Islet of Langerhans (tissue), 1 donor: Measurements from ENCODE around the gene SLC6A4.
"Not testable (repeated sequence)": the region's sequence is repeated elsewhere in the genome, so short reads cannot be mapped to it uniquely, and the experiment has no call there.

Experiments
- FAIRE-seq: peaks from one replicate; lab custom pipeline; 2011; peaks lifted over from hg19 to GRCh38; lab: Jason Lieb, UNC

Gene SLC6A4

GRCh38 chr17:30238387-30239088 is 3.0 kb upstream of the SLC6A4 start:
- FAIRE-seq: no peak

- no peak for FAIRE-seq
Observed at GRCh38 chr17:30238003-30238344, 2.5 kb upstream of the SLC6A4 start.

- FAIRE-seq: no peak
Observed at GRCh38 chr17:30237296-30238002, 2.0 kb upstream of the SLC6A4 start.

- FAIRE-seq: no peak
Observed at GRCh38 chr17:30236766-30237165, 1.3 kb upstream of the SLC6A4 start.

- no peak for FAIRE-seq
Observed at GRCh38 chr17:30236297-30236624, 764 bp upstream of the SLC6A4 start.

- peak; percentile 5 for FAIRE-seq
Observed at GRCh38 chr17:30234964-30235363, 533 bp downstream of the SLC6A4 start.

GRCh38 chr17:30234296-30234695 is 1.2 kb downstream of the SLC6A4 start:
- FAIRE-seq: no peak

- no peak for FAIRE-seq
Observed at GRCh38 chr17:30232824-30233427, 2.6 kb downstream of the SLC6A4 start.

GRCh38 chr17:30232015-30232823 is 3.3 kb downstream of the SLC6A4 start:
- FAIRE-seq: peak; percentile 91

GRCh38 chr17:30230596-30231125 is 4.8 kb downstream of the SLC6A4 start:
- FAIRE-seq: no peak

- FAIRE-seq: not testable (repeated sequence)
Observed at GRCh38 chr17:30230009-30230408, 5.5 kb downstream of the SLC6A4 start.

- no peak for FAIRE-seq
Observed at GRCh38 chr17:30229012-30229411, 6.5 kb downstream of the SLC6A4 start.

GRCh38 chr17:30228011-30228410 is 7.5 kb downstream of the SLC6A4 start:
- FAIRE-seq: no peak

- no peak for FAIRE-seq
Observed at GRCh38 chr17:30226878-30227277, 8.6 kb downstream of the SLC6A4 start.

- FAIRE-seq: no peak
Observed at GRCh38 chr17:30225919-30226553, 9.5 kb downstream of the SLC6A4 start.

- FAIRE-seq: no peak
Observed at GRCh38 chr17:30225112-30225511, 10.4 kb downstream of the SLC6A4 start.

- no peak for FAIRE-seq
Observed at GRCh38 chr17:30224419-30224960, 11.0 kb downstream of the SLC6A4 start.

GRCh38 chr17:30222721-30223175 is 12.7 kb downstream of the SLC6A4 start:
- no peak for FAIRE-seq

GRCh38 chr17:30222251-30222650 is 13.2 kb downstream of the SLC6A4 start:
- no peak for FAIRE-seq

- FAIRE-seq: no peak
Observed at GRCh38 chr17:30221346-30221745, 14.2 kb downstream of the SLC6A4 start.

- FAIRE-seq: no peak
Observed at GRCh38 chr17:30220414-30220813, 15.1 kb downstream of the SLC6A4 start.

GRCh38 chr17:30219833-30220232 is 15.7 kb downstream of the SLC6A4 start:
- FAIRE-seq: no peak
